Measurements from ENCODE around the gene PRAC1. TPM values are rescaled to one million over a fixed set of nuclear protein-coding genes. Genes with fewer than 3 reads are reported as not detected.

Gene PRAC1
- not detected for total RNA-seq
- polyA plus RNA-seq (ENCODE audit: insufficient read length in 6 of 6), result not detected
- long read RNA-seq, donor 1, result 0 reads
- long read RNA-seq, donor 2, result 0 reads
- long read RNA-seq, donor 3, result 0 reads
- long read RNA-seq, donor 4, result 0 reads
- long read RNA-seq, donor 5, result 0 reads
- long read RNA-seq, donor 6, result 0 reads
- long read RNA-seq, donor 7, result 0 reads
- long read RNA-seq, donor 8, result 0 reads
- long read RNA-seq, donor 9, result 0 reads
- long read RNA-seq, donor 10, result 0 reads
- long read RNA-seq, donor 11, result 0 reads
- long read RNA-seq, donor 12, result 0 reads

DNA sequence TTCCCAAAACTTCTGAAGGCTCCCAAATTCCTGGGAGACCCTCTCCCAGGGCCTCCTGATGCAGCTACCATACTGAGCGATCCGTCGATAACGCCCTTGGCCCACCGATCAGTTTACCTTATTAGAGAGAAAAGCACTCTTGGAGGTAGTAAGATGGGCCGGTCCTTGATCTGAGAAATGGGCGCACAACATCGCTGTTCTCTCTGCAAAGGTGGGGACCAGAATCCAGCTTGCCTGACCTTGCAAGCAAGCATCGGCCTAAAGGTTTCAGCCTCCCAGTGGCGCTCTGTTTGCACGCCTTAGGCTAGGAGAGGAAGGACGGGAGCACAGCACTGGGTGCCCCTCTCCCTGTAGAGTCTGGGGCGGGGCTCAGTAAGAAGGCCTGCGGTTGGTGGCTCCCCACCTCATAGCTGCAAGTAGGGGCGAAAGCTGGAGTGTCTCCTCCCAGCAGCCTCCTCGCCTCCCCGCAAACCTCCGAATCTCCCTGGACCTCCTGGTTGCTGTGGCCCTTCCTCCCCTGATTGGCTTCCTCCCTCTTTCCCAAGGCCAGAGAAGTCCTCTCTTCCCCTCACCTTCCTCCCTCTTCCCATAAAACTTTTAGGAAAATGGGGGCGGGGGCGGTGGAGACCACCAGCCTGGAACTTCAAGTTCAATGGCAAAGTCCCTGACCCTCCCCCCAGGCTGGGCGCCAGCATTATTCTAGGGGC lies at the start of gene PRAC1:
TSS of gene PRAC1 (minus strand) at position 318 of the 707 bp plus-strand sequence. CDS start at position 192, 126 bp downstream.
- TF ChIP-seq, protein P1, sequence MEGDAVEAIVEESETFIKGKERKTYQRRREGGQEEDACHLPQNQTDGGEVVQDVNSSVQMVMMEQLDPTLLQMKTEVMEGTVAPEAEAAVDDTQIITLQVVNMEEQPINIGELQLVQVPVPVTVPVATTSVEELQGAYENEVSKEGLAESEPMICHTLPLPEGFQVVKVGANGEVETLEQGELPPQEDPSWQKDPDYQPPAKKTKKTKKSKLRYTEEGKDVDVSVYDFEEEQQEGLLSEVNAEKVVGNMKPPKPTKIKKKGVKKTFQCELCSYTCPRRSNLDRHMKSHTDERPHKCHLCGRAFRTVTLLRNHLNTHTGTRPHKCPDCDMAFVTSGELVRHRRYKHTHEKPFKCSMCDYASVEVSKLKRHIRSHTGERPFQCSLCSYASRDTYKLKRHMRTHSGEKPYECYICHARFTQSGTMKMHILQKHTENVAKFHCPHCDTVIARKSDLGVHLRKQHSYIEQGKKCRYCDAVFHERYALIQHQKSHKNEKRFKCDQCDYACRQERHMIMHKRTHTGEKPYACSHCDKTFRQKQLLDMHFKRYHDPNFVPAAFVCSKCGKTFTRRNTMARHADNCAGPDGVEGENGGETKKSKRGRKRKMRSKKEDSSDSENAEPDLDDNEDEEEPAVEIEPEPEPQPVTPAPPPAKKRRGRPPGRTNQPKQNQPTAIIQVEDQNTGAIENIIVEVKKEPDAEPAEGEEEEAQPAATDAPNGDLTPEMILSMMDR (IDR thresholded peaks at IDR 0.05), result no peak
- intact Hi-C loops (cut with DNase I), result loop anchor here in 1 of 2 donors (10.0 kb wide), 1 partner anchor 72 kb away; no protein-coding TSS in a partner anchor
- H3K4me3 ChIP-seq, result no peak within 1 kb of the TSS

DNA sequence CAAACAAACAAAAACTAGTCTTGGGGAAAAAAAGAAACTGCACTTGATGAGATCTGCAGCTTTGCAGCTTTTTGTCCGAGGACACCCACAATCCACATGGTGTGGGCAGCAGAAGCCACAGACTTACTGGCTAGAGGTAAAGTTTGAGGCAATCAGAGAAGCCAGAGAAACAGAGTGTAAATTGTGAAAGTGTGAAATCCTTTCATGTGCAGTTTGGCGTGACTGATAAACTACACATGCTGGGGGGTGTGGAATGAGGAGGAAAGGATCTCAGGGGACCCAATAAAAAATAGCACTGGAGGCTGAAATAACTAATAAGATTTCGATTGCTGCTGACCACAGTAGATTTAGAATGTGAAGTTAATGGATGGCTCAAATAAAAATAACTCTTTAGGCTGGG lies 48.6 kb upstream of the PRAC1 start:
- intact Hi-C loops (cut with DNase I), result no loop called here
- Histone ChIP-seq H3K4me1 (no peaks in the 10 kb centered on the region), H3K27me3 (peaks cover 0 to 49% of the 10 kb centered on the region in 2 donors), H3K9me3 (no peaks in the 10 kb centered on the region), H3K27ac (no peak overlapping the region), H3K4me3 (no peak overlapping the region), H3K36me3 (no peaks in the 10 kb centered on the region)
- ATAC-seq, result no peak
- TF ChIP-seq, protein P1 (IDR thresholded peaks at IDR 0.05), result no peak
- DNase-seq, result no peak

More for the DNA sequence above, at the start of gene PRAC1:
- peaks cover 9 to 34% of the 10 kb centered on the region in 2 donors for H3K4me1 ChIP-seq
- H3K9me3 ChIP-seq, result no peaks in the 10 kb centered on the region
- H3K27ac ChIP-seq, result no peak within 1 kb of the TSS
- H3K36me3 ChIP-seq, result no peaks in the 10 kb centered on the region
- H3K27me3 ChIP-seq, result peaks cover 99 to 100% of the 10 kb centered on the region in 2 donors
- no peak for DNase-seq
- no peak for ATAC-seq

DNA sequence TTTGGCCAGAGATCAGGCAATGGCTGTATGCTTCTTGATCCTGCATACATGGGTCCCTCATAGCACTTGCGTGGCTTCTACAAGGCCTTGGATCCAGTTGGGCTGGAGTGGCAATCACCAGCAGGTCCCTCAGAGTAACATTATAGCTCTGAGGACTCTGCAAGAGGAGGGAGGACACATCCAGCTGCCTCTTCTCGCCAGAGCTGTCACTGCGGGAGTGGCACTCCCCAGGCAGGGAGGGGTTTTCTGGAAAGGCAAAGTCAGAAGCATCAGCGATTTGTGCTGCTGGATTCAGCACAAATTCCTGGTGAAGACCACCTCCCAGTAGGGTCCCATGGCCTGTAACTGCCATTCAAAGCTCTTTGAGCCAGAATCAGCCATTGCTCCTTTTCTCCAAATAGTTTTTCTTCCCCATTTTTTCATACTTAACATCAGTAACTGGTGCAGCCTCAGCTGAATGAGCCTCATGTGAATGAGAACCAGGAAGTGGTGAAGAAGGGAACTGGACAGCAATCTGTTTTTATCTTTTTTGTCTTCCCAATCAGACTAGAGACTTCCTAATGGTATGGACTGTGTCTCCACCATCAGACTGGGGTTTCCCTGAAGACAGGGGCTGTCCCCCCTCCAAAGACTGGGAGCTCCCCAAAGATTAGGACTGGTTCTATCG lies 46.8 kb upstream of the PRAC1 start:
- intact Hi-C loops (cut with DNase I), result no loop called here
- H3K4me1 ChIP-seq, result no peaks in the 10 kb centered on the region

DNA sequence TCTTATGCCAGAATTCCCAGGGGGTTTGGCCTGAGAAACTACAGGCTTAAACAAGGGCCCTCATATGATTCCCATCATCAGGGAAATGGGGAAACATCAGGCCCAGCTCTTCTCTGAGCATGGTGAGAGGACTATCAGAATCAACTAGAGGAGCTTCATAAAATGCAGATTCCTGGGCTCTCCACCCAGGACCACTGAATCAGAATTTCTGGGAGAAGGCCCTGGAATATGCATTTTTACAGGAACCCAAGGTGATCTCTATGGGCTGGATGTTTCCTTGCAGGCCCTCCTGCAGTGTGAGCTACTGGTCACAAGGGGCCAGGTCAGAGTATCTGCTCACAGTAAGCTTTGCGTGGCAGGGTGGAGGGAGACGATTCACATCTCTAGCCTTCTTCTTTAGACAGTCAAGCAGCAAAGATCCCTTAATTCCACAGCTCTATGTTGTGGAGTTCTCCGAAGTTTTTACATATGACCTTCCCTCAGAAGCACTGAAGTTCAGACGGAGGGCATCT lies 45.0 kb upstream of the PRAC1 start:
- H3K27ac ChIP-seq, result no peak overlapping the region
- no peak for DNase-seq
- H3K4me3 ChIP-seq, result no peak overlapping the region
- H3K27me3 ChIP-seq, result peaks cover 0 to 58% of the 10 kb centered on the region in 2 donors
- intact Hi-C loops (cut with DNase I), result no loop called here
- no peak for ATAC-seq
- H3K36me3 ChIP-seq, result no peaks in the 10 kb centered on the region
- TF ChIP-seq, protein P1 (IDR thresholded peaks at IDR 0.05), result no peak
- H3K4me1 ChIP-seq, result no peaks in the 10 kb centered on the region
- H3K9me3 ChIP-seq, result no peaks in the 10 kb centered on the region

More for the DNA sequence above, 46.8 kb upstream of the PRAC1 start:
- TF ChIP-seq, protein P1 (IDR thresholded peaks at IDR 0.05), result no peak
- ATAC-seq, result no peak
- no peaks in the 10 kb centered on the region for H3K36me3 ChIP-seq
- H3K27ac ChIP-seq, result no peak overlapping the region
- H3K27me3 ChIP-seq, result peaks cover 0 to 49% of the 10 kb centered on the region in 2 donors
- no peaks in the 10 kb centered on the region for H3K9me3 ChIP-seq
- no peak for DNase-seq
- H3K4me3 ChIP-seq, result no peak overlapping the region
